ENCODE measurements around the gene MSH5.

GRCh38 chr6:31728767-31729514 lies 10.9 kb upstream of the MSH5 start, which contains the start of gene DDAH2:
- peak in 3 of 6 experiments; percentile 68 to 74 (median 71) for TF ChIP-seq CTCF (IDR thresholded peaks at IDR 0.05)
- no peak for TF ChIP-seq EP300 (IDR thresholded peaks at IDR 0.05)
- no peak for TF ChIP-seq POLR2AphosphoS5 (IDR thresholded peaks at IDR 0.05)
